Fibroblast of lung (primary cell): ENCODE measurements around the gene SUGCT. TPM values are rescaled to one million over a fixed set of nuclear protein-coding genes. Genes with fewer than 3 reads are reported as not detected.

Experiments used
- DNase-seq, 2 donors: peaks; one replicate each; pipeline versions ENCODE4 v3.0.0 to v3.0.0-alpha.2; 2010; ENCODE audit warnings: low read depth in 2 of 2
- H2AFZ ChIP-seq: 2 replicates; pipeline ENCODE4 v1.5.1; 2012; ENCODE audit warnings: low read length, control low read depth, inconsistent platforms
- H3K27ac ChIP-seq: 2 replicates; pipeline ENCODE4 v1.5.1; 2011; ENCODE audit warnings: low read length, control low read depth; ENCODE audit not compliant: insufficient read depth
- H3K27me3 ChIP-seq: 2 replicates; pipeline ENCODE4 v1.5.1; 2011; ENCODE audit warnings: mild to moderate bottlenecking, low read length; ENCODE audit not compliant: control insufficient read depth, insufficient read depth
- H3K36me3 ChIP-seq: 2 replicates; pipeline ENCODE4 v1.5.1; 2011; ENCODE audit warnings: low read length; ENCODE audit not compliant: control insufficient read depth, insufficient read depth
- H3K4me1 ChIP-seq: 2 replicates; pipeline ENCODE4 v1.5.1; 2011; ENCODE audit warnings: low read length; ENCODE audit not compliant: control insufficient read depth, insufficient read depth; ENCODE audit errors: extremely low read depth
- H3K4me2 ChIP-seq: 2 replicates; pipeline ENCODE4 v1.5.1; 2011; ENCODE audit warnings: low read length, control low read depth; ENCODE audit not compliant: insufficient read depth; ENCODE audit errors: extremely low read depth
- H3K4me3 ChIP-seq, 4 experiments: fragments of 200-600 bp in 1 of 4; sonication (generic) in 1 of 4; replicated peaks in 1 of 4; 2 replicates each; pipeline ENCODE4 v1.5.1; 2011 to 2016; ENCODE audit warnings: low read length in 4 of 4, low read depth in 3 of 4, mild to moderate bottlenecking in 3 of 4, control low read depth in 2 of 4, inconsistent platforms in 1 of 4, mixed read lengths in 1 of 4; ENCODE audit not compliant: insufficient read depth in 1 of 4; ENCODE audit errors: control extremely low read depth in 1 of 4
- H3K79me2 ChIP-seq: 2 replicates; pipeline ENCODE4 v1.5.1; 2012; ENCODE audit warnings: mild to moderate bottlenecking, low read length, inconsistent platforms; ENCODE audit not compliant: control insufficient read depth, insufficient read depth
- H3K9ac ChIP-seq: 2 replicates; pipeline ENCODE4 v1.5.1; 2011; ENCODE audit warnings: mild to moderate bottlenecking, low read length, control low read depth; ENCODE audit not compliant: insufficient read depth
- H3K9me3 ChIP-seq: 2 replicates; pipeline ENCODE4 v1.5.1; 2012; ENCODE audit warnings: low read depth, low read length; ENCODE audit not compliant: control insufficient read depth, insufficient read depth
- H4K20me1 ChIP-seq: 2 replicates; pipeline ENCODE4 v1.5.1; 2011; ENCODE audit warnings: low read length; ENCODE audit not compliant: control insufficient read depth, insufficient read depth; ENCODE audit errors: extremely low read depth
- CTCF ChIP-seq, 2 donors: IDR thresholded peaks in 1 of 2; conservative IDR thresholded peaks in 1 of 2; 1 replicate in 1 of 2; 2 replicates in 1 of 2; pipeline ENCODE4 v1.5.1; 2011 to 2012; ENCODE audit warnings: low read length in 2 of 2, control low read depth in 1 of 2, inconsistent platforms in 1 of 2, low read depth in 1 of 2, mild to moderate bottlenecking in 1 of 2
- EZH2 ChIP-seq: IDR thresholded peaks from 2 replicates; pipeline ENCODE4 v1.5.1; 2012; ENCODE audit warnings: low read length, control low read depth, mild to moderate bottlenecking; ENCODE audit errors: missing control alignments
- polyA minus RNA-seq: library from RNA; depleted of rRNA, polyadenylated mRNA; stranded (reverse); fragments of >200 nt; gene quantifications from 2 replicates; pipeline ENCODE4 v1.2.3, GENCODE V29; 2011; ENCODE audit warnings: low replicate concordance
- polyA plus RNA-seq, 2 donors: library from polyadenylated mRNA; depleted of rRNA in 1 of 2; stranded (reverse) in 1 of 2; unstranded in 1 of 2; fragments of >200 nt; gene quantifications; 2 replicates each; pipeline ENCODE4 v1.2.1, GENCODE V29; 2011 to 2012; ENCODE audit warnings: missing spikeins in 1 of 2
- total RNA-seq: library from RNA; depleted of rRNA; stranded (reverse); fragments of >200 nt; gene quantifications from 2 replicates; pipeline ENCODE4 v1.2.1, GENCODE V29; 2014

The SUGCT gene
- total RNA-seq (6.7 and 16.5 TPM in 2 replicates), polyA plus RNA-seq (5.5 and 8.4 TPM in 2 replicates), polyA minus RNA-seq (14.3 TPM in 1 of 2 replicates, not detected in the other)
- polyA plus RNA-seq (2012) = 10.9 and 16.9 TPM in 2 replicates

- peak within 1 kb of the TSS; percentile 100 for H2AFZ ChIP-seq
- H3K4me2 ChIP-seq = peak within 1 kb of the TSS; percentile 85
- H3K9me3 ChIP-seq = no peaks in the 10 kb centered on the region
- H3K79me2 ChIP-seq = peaks cover 37% of the 10 kb centered on the region
- no peaks in the 10 kb centered on the region for H3K27me3 ChIP-seq
- H3K4me1 ChIP-seq = peaks cover 2% of the 10 kb centered on the region
- no peaks in the 10 kb centered on the region for H3K36me3 ChIP-seq
- peak within 1 kb of the TSS; percentile 91 for H3K27ac ChIP-seq
- peak; percentile 86 to 93 for DNase-seq
- TF ChIP-seq CTCF (conservative IDR thresholded peaks at IDR 0.05 in 1 of 2, IDR thresholded peaks at IDR 0.05 in 1 of 2; ENCODE audit: low read depth in 1 of 2, low read length in 2 of 2) (peak; percentile 48 to 90), EZH2 (no peak)
- H3K9ac ChIP-seq = peak within 1 kb of the TSS; percentile 91
- H4K20me1 ChIP-seq = no peaks in the 10 kb centered on the region
- peak within 1 kb of the TSS; percentile 90 to 99 (median 95) for H3K4me3 ChIP-seq
These were observed at the start of gene SUGCT, which contains the start of gene MPLKIP for GRCh38 chr7:40134428-40135316. Gene SUGCT (plus strand): TSS chr7:40135005. Gene MPLKIP (minus strand): TSS chr7:40134622. CDS start chr7:40134567, 55 bp downstream.

GRCh38 chr7:40092182-40092581, 42.6 kb upstream of the SUGCT start:
- peaks cover 9% of the 10 kb centered on the region for H3K36me3 ChIP-seq
- H3K27ac ChIP-seq = no peak overlapping the region

More at GRCh38 chr7:40092182-40092581, 42.6 kb upstream of the SUGCT start:
- TF ChIP-seq CTCF (conservative IDR thresholded peaks at IDR 0.05 in 1 of 2, IDR thresholded peaks at IDR 0.05 in 1 of 2; ENCODE audit: low read depth in 1 of 2, low read length in 2 of 2) = no peak
- TF ChIP-seq EZH2 = no peak
- H3K9me3 ChIP-seq = no peaks in the 10 kb centered on the region
- H3K9ac ChIP-seq = no peak overlapping the region
- no peak overlapping the region for H2AFZ ChIP-seq
- no peaks in the 10 kb centered on the region for H3K4me1 ChIP-seq
- DNase-seq = no peak
- no peak overlapping the region for H3K4me3 ChIP-seq
- no peaks in the 10 kb centered on the region for H4K20me1 ChIP-seq
- no peak overlapping the region for H3K4me2 ChIP-seq
- H3K27me3 ChIP-seq = no peaks in the 10 kb centered on the region
- H3K79me2 ChIP-seq = no peaks in the 10 kb centered on the region
